SK-N-MC (cell line): ENCODE data around the gene VGLL4.

ENCODE experiments used
- DNase-seq: peaks from one replicate; pipeline ENCODE4 v3.0.0-alpha.2; 2011; ENCODE audit warnings: low read depth, low spot score
- H3K27ac ChIP-seq: fragments of 200-600 bp; sonication (generic); 2 replicates; pipeline ENCODE4 v1.5.1; 2016; ENCODE audit warnings: mixed run types
- H3K36me3 ChIP-seq: fragments of 200-600 bp; sonication (generic); 2 replicates; pipeline ENCODE4 v1.6.1; 2017; ENCODE audit warnings: antibody characterized with exemption, low read length, mixed read lengths; ENCODE audit not compliant: insufficient read depth
- H3K4me3 ChIP-seq: fragments of 200-600 bp; sonication (generic); 2 replicates; pipeline ENCODE4 v1.5.1; 2016
- H3K9ac ChIP-seq: fragments of 200-600 bp; sonication (generic); 2 replicates; pipeline ENCODE4 v1.8.0; 2017; ENCODE audit warnings: mixed run types, mixed read lengths; ENCODE audit not compliant: insufficient read length
- H3K9me3 ChIP-seq: fragments of 200-600 bp; sonication (generic); 2 replicates; pipeline ENCODE4 v1.6.1; 2017; ENCODE audit warnings: low read depth, mild to moderate bottlenecking, antibody characterized with exemption, low read length, moderate library complexity, mixed read lengths
- EZH2 ChIP-seq: fragments of 200-600 bp; sonication (generic); IDR thresholded peaks from one replicate; pipeline ENCODE4 v1.6.1; 2017; ENCODE audit warnings: antibody characterized with exemption
- FOXP2 ChIP-seq: optimal IDR thresholded peaks from 2 replicates; pipeline ENCODE3; 2011; ENCODE audit warnings: mild to moderate bottlenecking, moderate library complexity; ENCODE audit not compliant: insufficient read depth; ENCODE audit errors: extremely low read length, control extremely low read depth
- POLR2AphosphoS5 ChIP-seq: IDR thresholded peaks from 2 replicates; pipeline ENCODE4 v1.6.1; 2012; ENCODE audit warnings: mild to moderate bottlenecking, low read depth, low read length, borderline replicate concordance

Gene VGLL4

GRCh38 chr3:11570789-11571495, 72.8 kb downstream of the VGLL4 start:
- no peaks in the 10 kb centered on the region for H3K9me3 ChIP-seq
- H3K36me3 ChIP-seq = no peaks in the 10 kb centered on the region
- DNase-seq = no peak
- H3K4me3 ChIP-seq = no peak overlapping the region
- no peak overlapping the region for H3K9ac ChIP-seq
- no peak overlapping the region for H3K27ac ChIP-seq
- no peak for TF ChIP-seq POLR2AphosphoS5
- no peak for TF ChIP-seq EZH2
- TF ChIP-seq FOXP2 = no peak

GRCh38 chr3:11570251-11570650, 73.5 kb downstream of the VGLL4 start:
- H3K27ac ChIP-seq = no peak overlapping the region
- no peak overlapping the region for H3K9ac ChIP-seq
- no peaks in the 10 kb centered on the region for H3K9me3 ChIP-seq
- no peak for DNase-seq
- no peaks in the 10 kb centered on the region for H3K36me3 ChIP-seq
- TF ChIP-seq FOXP2 (no peak), POLR2AphosphoS5 (no peak), EZH2 (no peak)
- no peak overlapping the region for H3K4me3 ChIP-seq

DNA sequence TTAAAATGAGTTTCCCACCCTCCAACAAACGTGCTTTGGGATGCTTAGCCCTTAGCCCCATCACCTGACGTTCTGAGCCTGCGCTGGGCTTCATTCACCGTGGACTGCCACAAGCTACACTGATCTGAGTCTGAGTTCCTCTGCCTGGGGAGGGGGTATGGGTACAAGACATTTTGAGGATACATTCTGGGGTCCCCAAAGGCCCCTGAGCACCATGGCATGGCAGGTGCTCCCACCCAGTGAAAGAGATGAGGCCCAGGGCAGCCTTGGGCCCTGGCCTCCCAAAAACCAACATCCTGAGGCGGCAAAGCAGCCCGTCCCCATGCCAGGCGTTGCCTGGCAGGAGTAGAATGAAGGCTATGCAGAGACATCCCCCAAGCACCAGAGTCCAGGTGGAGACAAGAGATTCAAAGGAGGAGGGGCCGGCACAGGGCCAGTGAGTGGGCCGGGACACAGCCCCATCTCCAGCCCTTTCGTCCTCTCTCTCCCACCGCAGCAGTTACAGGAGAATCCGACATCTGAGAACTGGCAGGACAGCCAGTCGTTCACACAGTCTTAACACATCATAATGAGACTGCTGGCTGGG, 74.5 kb downstream of the VGLL4 start:
- H3K4me3 ChIP-seq = no peak overlapping the region
- no peak overlapping the region for H3K27ac ChIP-seq
- no peaks in the 10 kb centered on the region for H3K9me3 ChIP-seq
- H3K36me3 ChIP-seq = no peaks in the 10 kb centered on the region
- no peak overlapping the region for H3K9ac ChIP-seq
- no peak for TF ChIP-seq EZH2
- no peak for TF ChIP-seq POLR2AphosphoS5
- no peak for TF ChIP-seq FOXP2
- DNase-seq = no peak

DNA sequence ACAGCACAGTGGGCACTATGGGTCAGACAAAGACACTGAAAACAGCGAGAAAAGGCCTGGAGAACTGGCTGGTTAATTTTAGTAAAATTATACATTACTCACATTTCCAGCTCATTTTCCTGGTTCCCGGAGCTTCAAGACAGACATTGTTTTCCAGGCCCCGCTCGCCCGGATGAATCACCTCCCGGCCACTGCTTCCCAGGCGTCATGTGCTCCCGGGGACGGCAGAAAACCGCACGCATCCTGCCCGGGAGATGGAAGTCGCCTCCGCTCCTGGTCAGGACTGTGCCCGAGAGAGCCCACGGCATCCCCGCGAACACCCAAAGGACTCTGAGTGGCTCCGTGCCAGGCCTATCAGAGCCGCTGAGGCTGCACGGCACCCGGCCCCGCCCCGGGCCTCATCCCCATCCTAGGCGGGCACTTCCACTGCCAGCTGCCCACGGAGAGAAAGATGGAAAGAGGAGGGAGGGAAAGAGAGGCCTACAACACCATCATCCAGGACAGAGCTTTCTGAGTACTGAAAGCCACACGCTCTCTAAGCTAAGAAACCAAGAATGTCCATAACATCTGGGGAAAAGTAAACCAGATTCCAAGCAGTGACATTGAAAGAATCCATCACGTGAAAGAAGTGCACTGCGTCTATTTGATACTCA, 75.1 kb downstream of the VGLL4 start:
- no peak for DNase-seq
- no peak for TF ChIP-seq POLR2AphosphoS5
- no peak for TF ChIP-seq EZH2
- no peak for TF ChIP-seq FOXP2
- no peak overlapping the region for H3K27ac ChIP-seq

DNA sequence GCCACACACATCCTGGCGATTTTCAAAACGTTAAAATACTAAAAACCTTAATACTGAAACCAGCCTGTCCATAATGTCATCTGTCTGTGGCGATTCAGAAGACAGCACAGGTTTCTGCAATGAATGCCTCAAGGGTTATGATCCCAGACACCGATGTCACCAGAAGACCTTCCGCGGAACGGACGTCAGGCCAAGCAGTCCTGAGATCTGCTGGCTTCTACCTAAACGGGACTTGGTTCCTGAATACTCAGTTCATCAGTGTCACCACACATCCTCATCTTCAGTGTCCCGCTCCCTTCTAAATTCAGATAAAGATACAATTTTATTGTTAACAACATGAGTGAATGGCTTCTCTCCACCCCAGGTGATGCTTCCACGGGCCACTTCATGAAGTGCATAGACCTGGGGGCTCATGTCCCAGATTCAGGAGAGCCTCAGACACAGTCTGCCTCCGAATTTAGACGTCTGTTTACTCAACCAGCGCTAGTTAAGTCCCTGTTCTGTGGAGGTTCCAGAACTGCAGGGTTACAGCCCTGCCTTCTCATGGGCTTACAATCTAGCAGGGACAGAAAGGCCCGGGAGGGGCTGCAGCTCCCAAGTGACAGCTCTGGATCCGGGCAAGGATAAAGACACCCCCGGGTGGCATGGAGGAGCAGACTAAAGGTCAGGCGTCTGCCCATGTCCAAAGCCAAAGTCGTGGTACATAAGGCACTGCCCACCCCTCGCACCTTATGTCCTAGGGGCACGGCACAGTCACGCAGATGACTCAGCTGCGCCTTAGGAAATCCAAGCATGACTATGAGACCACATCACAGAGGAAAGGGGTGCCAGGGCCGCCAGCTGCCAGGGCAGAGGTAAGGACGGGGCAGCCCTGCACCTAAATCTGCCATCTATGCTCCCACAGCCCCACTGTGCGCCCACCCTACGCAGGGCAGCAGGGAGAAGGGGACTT, 75.9 kb downstream of the VGLL4 start:
- H3K36me3 ChIP-seq = no peaks in the 10 kb centered on the region
- TF ChIP-seq POLR2AphosphoS5 (no peak), EZH2 (no peak), FOXP2 (no peak)
- no peak overlapping the region for H3K4me3 ChIP-seq
- H3K9me3 ChIP-seq = no peaks in the 10 kb centered on the region
- no peak for DNase-seq
- H3K27ac ChIP-seq = no peak overlapping the region
- H3K9ac ChIP-seq = no peak overlapping the region

More for the DNA sequence above, 75.1 kb downstream of the VGLL4 start:
- no peak overlapping the region for H3K4me3 ChIP-seq
- no peaks in the 10 kb centered on the region for H3K9me3 ChIP-seq
- no peaks in the 10 kb centered on the region for H3K36me3 ChIP-seq
- no peak overlapping the region for H3K9ac ChIP-seq

DNA sequence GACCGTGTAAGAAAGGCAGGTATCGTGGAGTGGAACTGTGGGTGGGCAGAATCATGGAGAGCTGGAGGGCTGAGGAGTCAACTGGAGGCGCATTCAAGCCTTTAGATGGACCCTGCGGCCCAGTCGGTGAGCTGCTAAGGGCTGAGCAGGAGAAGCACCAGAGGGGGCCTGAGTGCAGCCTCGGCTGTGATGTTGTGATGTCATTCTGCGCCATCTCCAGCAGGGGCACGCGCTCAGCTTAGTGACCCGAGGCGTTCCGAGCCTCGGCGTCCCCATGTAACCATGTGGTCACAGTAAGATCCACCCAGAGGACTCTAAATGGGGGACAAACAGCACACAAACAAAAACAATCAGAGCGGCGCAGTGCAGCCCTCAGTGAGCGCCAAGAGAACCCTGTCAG, 76.8 kb downstream of the VGLL4 start:
- Histone ChIP-seq H3K9ac (no peak overlapping the region), H3K9me3 (no peaks in the 10 kb centered on the region), H3K27ac (no peak overlapping the region), H3K36me3 (no peaks in the 10 kb centered on the region), H3K4me3 (no peak overlapping the region)
- TF ChIP-seq EZH2 = no peak
- no peak for TF ChIP-seq POLR2AphosphoS5
- no peak for TF ChIP-seq FOXP2
- no peak for DNase-seq

DNA sequence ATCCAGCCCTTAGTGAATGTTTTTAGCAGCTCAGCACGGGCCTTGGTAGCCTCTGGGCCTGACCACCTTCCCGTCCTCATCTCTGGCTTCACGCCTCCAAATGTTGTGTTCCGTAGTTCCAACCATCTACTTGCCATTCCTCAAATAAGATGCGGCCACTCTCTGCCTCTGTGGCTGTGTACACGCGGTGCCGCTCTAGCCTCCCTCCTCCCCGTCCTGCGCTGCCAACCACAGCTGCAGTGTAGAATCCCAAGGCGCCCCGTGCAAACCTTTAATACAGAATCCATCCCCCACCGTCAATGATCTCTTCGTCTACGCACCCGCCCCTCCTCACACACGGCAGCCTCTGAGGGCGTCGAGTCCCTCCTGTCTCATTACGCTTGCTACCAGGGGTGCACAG, 77.2 kb downstream of the VGLL4 start:
- Histone ChIP-seq H3K27ac (no peak overlapping the region), H3K36me3 (no peaks in the 10 kb centered on the region)

More for the DNA sequence above, 77.2 kb downstream of the VGLL4 start:
- no peak for TF ChIP-seq FOXP2
- no peak for TF ChIP-seq POLR2AphosphoS5
- no peak for TF ChIP-seq EZH2
- Histone ChIP-seq H3K9me3 (no peaks in the 10 kb centered on the region), H3K4me3 (no peak overlapping the region), H3K9ac (no peak overlapping the region)
- no peak for DNase-seq
